RCC 7860 (cell line): Measurements from ENCODE around the gene MAPRE2.

Experiments
- DNase-seq: peaks from one replicate; pipeline ENCODE4 v3.0.0-alpha.2; 2015; ENCODE audit warnings: low spot score
- FAIRE-seq: peaks from 2 replicates; lab custom pipeline; 2012; peaks lifted over from hg19 to GRCh38; lab: Jason Lieb, UNC

MAPRE2 gene

DNA sequence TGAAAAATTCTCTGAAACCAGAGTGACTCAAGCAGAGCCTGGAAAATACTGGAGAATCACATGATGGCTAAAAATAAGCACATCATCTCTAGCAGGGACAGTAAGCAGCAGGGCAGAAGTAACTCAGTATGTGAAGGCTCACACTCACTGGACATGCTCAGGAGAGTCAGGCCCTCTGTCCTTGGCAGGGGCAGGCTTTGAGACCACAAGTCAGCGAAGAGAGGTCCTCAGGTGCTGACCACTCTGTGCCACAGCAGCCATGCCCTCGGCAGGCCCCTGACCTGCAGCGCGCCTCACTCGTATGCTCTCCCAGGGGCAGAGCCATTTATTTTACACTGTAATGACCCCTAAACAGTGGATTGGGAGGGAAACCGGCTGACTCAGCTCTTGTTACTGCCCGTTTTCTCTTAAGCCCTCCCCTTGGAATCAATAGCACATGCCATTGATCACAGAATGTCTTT, 76.8 kb downstream of the MAPRE2 start:
- no peak for DNase-seq
- no peak for FAIRE-seq

DNA sequence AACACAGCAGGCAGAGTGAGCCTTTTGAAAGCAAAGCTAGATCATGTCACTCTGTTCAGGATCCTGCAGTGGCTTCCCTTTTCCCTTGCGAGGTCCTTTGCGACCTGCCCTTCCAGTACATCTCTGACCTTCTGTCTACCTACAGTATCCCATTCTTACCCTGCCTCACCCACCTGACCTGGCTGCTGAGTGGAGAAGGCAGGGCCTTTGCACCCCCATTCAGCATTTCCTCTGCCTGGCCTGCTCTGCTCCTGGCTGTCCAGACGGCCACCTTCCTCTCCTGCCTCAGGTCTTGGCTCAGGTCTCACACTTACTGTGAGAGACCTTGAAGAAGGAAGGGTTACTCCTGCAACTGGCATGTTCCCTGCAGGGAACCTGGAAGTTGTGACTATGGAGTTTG, 77.4 kb downstream of the MAPRE2 start:
- FAIRE-seq (no peak), DNase-seq (no peak)

GRCh38 chr18:35121038-35121437, 79.8 kb downstream of the MAPRE2 start:
- FAIRE-seq, result no peak
- DNase-seq, result no peak

DNA sequence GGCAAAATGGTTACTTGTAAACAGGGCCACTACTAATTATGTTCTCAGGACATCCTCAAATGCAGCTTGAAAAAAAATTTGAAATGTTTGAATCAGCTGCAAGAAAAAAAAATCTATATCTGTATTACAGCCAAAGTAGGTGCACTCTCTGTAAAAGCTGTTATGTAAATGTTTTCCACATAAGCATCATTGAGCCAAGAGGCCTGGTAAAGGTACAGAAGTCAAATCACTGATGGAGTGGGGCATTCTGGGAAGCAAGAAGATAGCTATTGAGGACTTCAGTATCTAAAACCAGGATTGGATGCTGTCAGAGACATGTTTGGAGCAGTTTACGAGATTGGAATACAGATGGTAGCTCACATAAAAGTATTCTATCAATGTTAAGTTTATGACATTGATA, 80.3 kb downstream of the MAPRE2 start:
- DNase-seq (no peak), FAIRE-seq (no peak)

GRCh38 chr18:35122586-35123224, 81.5 kb downstream of the MAPRE2 start:
- FAIRE-seq, result no peak
- DNase-seq, result no peak

DNA sequence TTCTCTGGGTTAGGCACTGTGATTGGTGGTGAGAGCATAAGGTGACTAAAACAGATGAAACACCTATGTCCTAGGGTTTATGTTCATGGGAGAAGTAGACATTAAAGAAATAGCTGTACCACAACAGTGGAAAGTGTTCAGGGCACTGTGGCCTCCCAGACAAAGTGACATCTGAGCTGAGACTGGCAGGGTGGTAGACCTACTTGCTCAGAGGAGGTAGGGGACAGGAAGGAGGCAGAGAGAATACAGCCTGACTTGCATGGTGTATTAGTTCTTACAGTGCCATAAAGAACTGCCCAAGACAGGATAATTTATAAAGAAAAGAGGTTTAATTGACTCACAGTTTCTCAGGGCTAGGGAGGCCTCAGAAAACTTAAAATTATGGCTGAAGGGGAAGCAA, 82.6 kb downstream of the MAPRE2 start:
- no peak for FAIRE-seq
- DNase-seq, result no peak

DNA sequence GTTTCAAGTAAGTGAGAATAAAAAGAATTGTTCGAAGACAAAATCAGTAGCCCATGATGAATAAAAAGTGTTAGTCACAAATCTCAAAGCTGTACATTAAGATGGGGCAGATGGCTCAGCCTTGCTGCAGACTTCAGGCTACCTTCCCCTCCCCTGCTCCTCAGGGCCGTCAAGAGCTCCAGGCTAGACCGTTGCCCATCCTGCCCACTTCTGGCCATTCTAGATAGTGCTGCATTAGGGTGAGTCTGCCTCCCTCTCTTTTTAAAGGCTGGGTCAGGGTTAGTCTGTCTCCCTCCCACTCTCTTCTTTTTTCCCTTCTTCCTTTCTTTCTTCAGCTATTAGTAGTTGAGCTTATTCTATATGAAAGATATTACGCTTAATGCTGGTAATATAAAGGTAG, 86.0 kb downstream of the MAPRE2 start:
- FAIRE-seq (no peak), DNase-seq (no peak)

DNA sequence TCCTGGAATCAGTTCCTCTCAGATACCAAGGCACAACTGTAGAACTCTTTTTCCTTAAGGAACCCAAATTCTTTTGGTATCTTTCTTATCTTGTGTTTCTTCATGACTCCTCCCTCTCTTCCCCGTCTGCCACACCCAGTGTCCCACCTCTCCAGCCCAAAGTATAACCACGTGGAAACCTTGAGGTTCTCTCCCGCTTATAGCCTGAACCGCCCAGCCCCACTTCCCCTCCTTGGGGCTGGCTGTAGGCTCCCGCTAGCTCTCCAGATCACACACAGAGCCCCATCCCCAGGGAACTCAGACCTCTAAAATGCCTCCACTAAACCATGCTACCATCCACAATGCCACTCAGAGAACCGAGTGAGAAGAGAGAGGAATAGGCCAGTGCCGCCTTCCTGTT, 87.5 kb downstream of the MAPRE2 start:
- DNase-seq (no peak), FAIRE-seq (no peak)

DNA sequence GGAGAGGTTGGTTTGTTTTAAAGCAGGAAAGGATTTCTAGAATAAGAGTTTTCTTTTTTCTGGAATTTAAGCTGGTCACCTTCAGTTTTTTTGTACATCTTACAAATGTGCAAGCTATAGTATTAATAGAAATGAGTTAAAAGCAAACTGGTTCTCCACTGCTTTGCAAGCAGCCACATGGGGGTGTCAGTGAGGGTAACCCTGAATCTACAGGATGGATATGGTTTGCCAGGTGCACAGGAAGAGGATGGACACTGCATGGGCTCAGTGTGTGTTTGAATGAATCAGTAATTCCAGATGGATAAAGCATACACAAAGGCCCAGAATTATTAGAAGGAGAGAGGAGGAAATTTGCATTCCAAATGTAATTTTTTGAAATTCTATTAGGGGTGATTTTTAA, 89.0 kb downstream of the MAPRE2 start:
- DNase-seq (no peak), FAIRE-seq (no peak)

- FAIRE-seq, result no peak
- no peak for DNase-seq
Measured at GRCh38 chr18:35131387-35132020, 90.3 kb downstream of the MAPRE2 start.

GRCh38 chr18:35132021-35132902, 91.0 kb downstream of the MAPRE2 start:
- FAIRE-seq (no peak), DNase-seq (no peak)

DNA sequence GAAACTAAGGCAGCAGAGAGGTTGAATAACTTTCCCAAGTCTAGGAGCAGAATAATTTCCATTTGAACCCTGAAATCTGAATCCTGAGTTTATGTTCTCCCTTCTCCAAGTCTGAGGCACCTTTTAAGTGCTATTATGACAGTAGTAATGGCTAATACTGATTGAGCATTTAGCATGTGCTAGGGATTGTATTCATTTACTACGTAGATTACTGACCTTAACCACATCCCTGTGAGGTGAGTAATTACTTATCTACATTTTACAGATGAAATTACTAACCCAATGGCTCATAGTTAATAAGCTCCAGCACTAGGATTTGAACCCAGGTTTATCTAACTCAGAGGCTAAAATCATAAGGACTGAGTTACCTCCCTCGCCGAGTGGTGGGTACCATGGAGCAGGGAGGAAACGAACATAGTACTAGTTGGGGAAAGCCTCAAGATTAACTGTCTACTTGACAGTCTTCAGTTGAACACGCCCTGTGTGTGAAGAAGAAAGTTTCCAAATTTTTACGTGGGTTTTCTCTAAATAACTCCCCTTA, 93.0 kb downstream of the MAPRE2 start:
- DNase-seq (no peak), FAIRE-seq (no peak)

DNA sequence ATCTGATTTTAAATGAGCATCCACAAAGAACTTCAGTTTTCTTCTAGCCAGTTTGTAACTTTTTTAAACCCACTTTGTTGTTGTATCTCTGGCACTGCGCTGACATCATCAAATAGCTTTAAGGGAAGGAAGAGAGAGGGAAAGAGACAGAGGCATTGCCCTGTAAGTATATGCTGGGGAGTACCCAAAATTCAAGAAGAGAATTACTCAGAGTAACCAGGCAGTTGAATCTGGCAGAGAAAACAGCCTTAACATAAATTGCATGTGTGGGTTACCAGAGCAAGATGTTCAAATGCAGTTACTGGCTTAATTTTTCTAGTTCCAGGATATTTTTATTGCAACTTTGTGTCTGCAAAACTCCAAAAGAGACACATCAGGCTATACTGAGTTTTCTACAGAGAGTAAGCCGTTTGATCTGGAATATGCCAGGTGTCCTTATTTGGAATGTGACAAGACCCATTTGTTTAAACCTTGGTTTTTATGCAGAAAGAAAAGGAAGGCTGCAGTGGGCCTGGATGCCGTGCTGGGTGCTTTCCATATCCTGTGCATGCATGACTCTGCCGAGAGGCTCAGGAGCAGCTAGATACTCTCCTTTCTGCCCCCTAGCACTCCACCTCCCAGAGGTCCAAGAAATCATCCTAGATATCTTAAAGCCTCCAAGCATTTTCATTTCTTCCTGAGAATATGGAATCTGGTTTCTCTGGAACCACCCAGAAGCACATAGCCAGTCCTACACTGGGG, 93.7 kb downstream of the MAPRE2 start:
- DNase-seq (no peak), FAIRE-seq (no peak)

GRCh38 chr18:35136248-35136647, 95.0 kb downstream of the MAPRE2 start:
- FAIRE-seq, result no peak
- no peak for DNase-seq

- FAIRE-seq, result no peak
- DNase-seq, result no peak
Measured at GRCh38 chr18:35136885-35137284, 95.7 kb downstream of the MAPRE2 start.

DNA sequence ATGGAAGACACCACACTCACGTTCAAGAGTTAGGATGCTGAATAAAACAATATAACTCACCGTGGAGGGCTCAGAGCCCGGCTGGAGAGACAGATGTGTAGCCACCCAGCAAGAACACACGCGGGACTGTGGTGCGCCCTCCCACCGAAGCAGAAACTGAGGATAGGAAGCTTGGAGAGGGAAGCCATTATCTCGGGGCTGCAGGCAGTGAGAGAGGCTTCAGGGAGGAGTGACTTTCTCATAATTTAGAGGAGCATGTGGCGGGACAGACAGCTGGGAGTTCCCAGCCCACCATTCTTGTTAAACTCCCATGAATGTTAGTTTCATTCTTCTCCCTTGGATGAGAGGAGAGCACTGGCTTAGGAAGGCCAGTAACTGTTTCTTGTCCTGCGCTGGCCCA, 96.4 kb downstream of the MAPRE2 start:
- DNase-seq, result no peak
- no peak for FAIRE-seq

DNA sequence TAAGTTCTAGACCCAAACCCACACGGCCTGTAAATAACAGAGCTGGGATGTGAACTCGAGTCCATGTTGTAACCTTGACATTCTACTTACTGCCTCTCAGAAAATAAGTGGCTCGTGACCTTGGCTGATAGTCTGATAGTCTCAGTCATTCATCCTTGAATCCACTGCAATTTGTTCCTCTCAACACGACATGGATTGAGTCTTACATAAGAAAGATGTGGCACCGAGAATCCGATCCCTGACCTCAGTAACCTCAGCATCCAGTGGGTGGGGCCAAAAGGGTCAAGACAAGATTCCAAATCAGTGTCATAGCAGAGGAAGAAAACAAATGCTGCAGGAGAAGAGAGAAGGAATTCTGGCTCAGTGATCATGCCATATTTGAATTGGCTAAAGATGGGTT, 97.6 kb downstream of the MAPRE2 start:
- FAIRE-seq (no peak), DNase-seq (no peak)

GRCh38 chr18:35139517-35139916, 98.3 kb downstream of the MAPRE2 start:
- DNase-seq (no peak), FAIRE-seq (no peak)

GRCh38 chr18:35141077-35141476, 99.9 kb downstream of the MAPRE2 start:
- FAIRE-seq, result no peak
- DNase-seq, result no peak

- FAIRE-seq (no peak), DNase-seq (no peak)
Measured at GRCh38 chr18:35141567-35142274, 100.5 kb downstream of the MAPRE2 start.
